G401.6 (cell line): ENCODE results near the gene CLPTM1L.
"Not testable (repeated sequence)": the region's sequence is repeated elsewhere in the genome, so short reads cannot be mapped to it uniquely, and the experiment has no call there.

ENCODE experiments used
- FAIRE-seq: peaks from 2 replicates; lab custom pipeline; 2012; peaks lifted over from hg19 to GRCh38; lab: Jason Lieb, UNC

CLPTM1L gene

GRCh38 chr5:1289559-1289958 lies 55.3 kb downstream of the CLPTM1L start:
- FAIRE-seq, result not testable (repeated sequence)

GRCh38 chr5:1288439-1289335 lies 56.2 kb downstream of the CLPTM1L start:
- FAIRE-seq, result no peak

- no peak for FAIRE-seq
Measured at GRCh38 chr5:1285883-1286291, 59.0 kb downstream of the CLPTM1L start.

GRCh38 chr5:1285141-1285540 lies 59.8 kb downstream of the CLPTM1L start:
- FAIRE-seq, result no peak

- FAIRE-seq, result not testable (repeated sequence)
Measured at GRCh38 chr5:1284336-1284970, 60.4 kb downstream of the CLPTM1L start.

- not testable (repeated sequence) for FAIRE-seq
Measured at GRCh38 chr5:1283729-1284041, 61.2 kb downstream of the CLPTM1L start.

- not testable (repeated sequence) for FAIRE-seq
Measured at GRCh38 chr5:1282993-1283728, 61.7 kb downstream of the CLPTM1L start.

GRCh38 chr5:1282131-1282992 lies 62.5 kb downstream of the CLPTM1L start:
- FAIRE-seq, result no peak

- FAIRE-seq, result no peak
Measured at GRCh38 chr5:1281038-1281882, 63.6 kb downstream of the CLPTM1L start.

- FAIRE-seq, result no peak
Measured at GRCh38 chr5:1280177-1281037, 64.5 kb downstream of the CLPTM1L start.

- no peak for FAIRE-seq
Measured at GRCh38 chr5:1279443-1280151, 65.3 kb downstream of the CLPTM1L start.

GRCh38 chr5:1278656-1279442 lies 66.0 kb downstream of the CLPTM1L start:
- FAIRE-seq, result no peak

GRCh38 chr5:1278216-1278615 lies 66.7 kb downstream of the CLPTM1L start:
- FAIRE-seq, result no peak

GRCh38 chr5:1277781-1278180 lies 67.1 kb downstream of the CLPTM1L start:
- FAIRE-seq, result no peak

- no peak for FAIRE-seq
Measured at GRCh38 chr5:1277331-1277730, 67.6 kb downstream of the CLPTM1L start.

- no peak for FAIRE-seq
Measured at GRCh38 chr5:1276930-1277329, 68.0 kb downstream of the CLPTM1L start.

GRCh38 chr5:1275397-1276391 lies 69.2 kb downstream of the CLPTM1L start:
- FAIRE-seq, result not testable (repeated sequence)
